GM21786 (cell line): ENCODE results near the gene ZGPAT.

Source experiments
- ATAC-seq: cut with Tn5 transposase; IDR thresholded peaks from one replicate; pipeline ENCODE4 v1.9.1; 2021; ENCODE audit not compliant: unreplicated experiment

ZGPAT gene

GRCh38 chr20:63743210-63743970 lies 35.6 kb downstream of the ZGPAT start:
- ATAC-seq = no peak

GRCh38 chr20:63744158-63744557 lies 36.3 kb downstream of the ZGPAT start:
- no peak for ATAC-seq

GRCh38 chr20:63744574-63745423 lies 37.0 kb downstream of the ZGPAT start:
- no peak for ATAC-seq

DNA sequence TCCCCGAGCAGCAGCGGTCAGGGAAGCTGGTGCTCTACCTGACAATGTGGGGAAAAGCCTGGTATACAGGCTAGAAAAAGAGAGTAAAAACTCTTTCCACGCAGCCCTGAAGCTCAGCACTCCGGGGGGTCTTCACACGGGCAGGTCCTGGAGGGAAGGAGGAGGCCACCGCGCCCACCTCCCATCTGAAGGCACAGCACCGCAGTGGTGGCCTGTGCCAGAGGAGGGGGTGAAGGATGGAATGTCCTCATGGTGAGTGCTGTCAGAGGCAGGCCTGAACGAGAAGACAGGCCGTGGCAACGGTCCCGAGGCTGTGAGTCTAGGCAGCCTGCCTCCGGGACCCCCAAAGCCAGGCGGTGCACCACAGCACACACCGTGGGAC lies 37.6 kb downstream of the ZGPAT start:
- ATAC-seq = no peak

- ATAC-seq = no peak
Measured at GRCh38 chr20:63745961-63746731, 38.3 kb downstream of the ZGPAT start.

DNA sequence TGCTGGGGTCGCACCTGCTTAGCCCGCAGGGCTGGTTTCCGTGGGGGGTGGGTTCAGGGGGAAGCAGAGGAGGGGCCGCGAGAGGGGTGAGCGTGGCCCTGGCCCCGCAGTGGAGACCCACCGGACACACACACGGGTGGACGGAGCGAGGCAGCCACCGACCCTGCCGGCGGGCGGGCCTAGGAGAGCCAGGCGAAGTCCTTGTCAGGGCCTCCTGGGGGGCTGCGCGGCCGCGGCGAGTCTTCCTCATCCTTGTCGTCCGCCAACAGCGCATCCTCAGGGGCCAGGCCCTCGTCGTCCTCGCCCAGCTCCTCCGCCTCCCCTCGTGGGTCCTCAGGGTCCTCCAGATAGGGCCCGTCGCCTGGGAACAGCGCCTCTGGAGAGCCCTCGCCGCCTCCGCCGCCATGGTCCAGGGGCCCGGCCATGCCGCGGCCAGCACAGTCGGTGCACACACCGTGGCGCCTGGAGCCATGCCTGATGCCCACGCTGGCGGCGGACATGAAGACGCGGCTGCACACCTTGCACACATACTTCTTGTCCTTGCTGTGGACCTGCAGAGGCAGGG lies 39.0 kb downstream of the ZGPAT start:
- no peak for ATAC-seq

DNA sequence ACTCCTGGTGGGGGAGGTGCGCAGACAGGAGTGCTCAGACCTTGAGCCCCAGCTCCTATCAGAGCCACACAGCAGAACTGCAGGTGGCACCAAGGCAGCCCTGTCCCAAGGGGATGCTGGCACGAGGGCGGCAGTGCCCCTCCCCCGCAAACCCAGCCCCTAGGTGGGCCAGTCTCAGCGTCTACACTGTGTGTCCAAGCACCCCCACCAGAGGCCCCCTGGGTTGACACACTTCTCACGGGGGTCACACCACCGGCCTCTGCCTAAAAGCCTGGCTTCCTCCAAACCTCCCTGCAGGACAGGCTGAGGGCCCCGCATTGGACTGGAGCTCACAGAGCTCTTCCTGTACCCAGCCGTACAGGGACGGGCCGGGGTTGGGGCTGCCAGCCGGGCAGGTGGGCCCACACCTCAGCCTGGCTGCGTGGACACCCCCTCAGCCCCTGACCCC lies 39.8 kb downstream of the ZGPAT start:
- no peak for ATAC-seq

GRCh38 chr20:63748070-63748933 lies 40.5 kb downstream of the ZGPAT start:
- no peak for ATAC-seq

- ATAC-seq = no peak
Measured at GRCh38 chr20:63748934-63749270, 41.1 kb downstream of the ZGPAT start.

DNA sequence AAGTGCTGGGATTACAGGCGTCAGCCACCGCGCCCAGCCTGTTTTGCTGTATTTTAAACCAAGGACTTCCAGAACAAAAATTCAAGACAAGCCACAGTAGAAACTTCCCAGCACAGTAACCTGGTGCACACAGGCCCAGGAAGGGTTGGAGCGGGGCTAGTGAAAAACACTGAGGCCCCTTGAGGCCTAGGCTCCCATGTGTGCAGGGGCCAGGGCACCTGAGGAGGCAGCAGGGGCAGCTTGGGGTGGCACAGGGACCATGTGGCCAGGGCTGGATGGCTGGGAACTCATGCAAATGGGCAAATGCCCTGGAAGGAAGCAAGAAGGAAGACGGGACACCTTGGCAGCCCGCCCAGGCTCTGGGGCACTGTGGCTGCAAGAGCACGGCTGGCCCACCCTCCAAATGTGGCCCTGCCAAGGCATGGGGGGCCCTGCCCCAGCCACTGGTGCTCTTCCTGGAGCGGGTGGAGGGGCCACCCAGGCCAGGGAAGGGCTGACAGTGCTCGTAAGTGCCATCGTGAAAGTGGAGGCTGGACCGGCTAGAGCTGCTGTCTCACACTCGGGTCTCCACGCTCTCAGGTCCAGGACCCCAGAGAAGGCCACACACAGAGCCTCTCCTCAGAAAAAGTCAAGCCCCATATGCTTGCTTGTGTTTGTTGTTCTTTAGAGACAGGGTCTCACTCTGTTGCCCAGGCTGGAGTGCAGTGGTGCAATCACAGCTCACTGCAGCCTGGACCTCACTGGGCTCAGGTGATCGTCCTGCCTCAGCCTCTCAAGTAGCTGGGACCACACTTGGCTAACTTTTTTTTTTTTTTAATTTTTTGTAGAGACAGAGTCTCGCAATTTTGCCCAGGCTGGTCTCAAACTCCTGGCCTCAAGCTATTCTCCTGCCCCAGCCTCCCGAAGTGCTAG lies 42.0 kb downstream of the ZGPAT start:
- ATAC-seq = no peak

DNA sequence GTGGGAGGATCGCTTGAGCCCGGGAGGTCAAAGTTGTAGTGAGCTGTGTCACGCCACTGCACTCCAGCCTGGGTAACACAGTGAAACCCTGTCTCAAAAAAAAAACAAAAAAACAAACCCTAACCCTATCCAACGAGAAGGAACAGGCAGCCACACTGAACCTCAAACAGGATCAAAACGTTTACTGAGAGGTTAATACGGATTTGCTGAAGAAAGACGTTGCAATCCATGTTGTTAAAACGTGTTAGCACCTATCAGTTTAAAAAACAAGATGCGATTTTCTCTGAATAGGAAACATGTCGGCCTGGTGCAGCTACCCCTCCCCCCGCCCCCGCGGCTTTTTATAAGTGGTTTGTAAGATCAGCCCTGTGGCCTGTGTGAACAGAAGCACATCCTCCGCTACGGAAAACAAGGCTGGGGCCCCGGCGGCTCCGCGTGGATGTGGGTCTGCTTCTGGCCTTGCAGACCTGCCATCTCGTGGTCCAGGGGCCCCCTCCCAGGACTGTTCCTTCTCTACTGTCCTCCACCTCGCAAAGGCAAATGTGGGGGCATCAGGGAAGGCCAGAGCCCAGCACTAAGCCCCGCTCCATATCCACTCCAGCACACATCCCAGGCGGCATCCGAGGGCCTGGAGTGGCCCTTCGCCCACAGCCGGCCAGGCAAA lies 43.1 kb downstream of the ZGPAT start:
- no peak for ATAC-seq

DNA sequence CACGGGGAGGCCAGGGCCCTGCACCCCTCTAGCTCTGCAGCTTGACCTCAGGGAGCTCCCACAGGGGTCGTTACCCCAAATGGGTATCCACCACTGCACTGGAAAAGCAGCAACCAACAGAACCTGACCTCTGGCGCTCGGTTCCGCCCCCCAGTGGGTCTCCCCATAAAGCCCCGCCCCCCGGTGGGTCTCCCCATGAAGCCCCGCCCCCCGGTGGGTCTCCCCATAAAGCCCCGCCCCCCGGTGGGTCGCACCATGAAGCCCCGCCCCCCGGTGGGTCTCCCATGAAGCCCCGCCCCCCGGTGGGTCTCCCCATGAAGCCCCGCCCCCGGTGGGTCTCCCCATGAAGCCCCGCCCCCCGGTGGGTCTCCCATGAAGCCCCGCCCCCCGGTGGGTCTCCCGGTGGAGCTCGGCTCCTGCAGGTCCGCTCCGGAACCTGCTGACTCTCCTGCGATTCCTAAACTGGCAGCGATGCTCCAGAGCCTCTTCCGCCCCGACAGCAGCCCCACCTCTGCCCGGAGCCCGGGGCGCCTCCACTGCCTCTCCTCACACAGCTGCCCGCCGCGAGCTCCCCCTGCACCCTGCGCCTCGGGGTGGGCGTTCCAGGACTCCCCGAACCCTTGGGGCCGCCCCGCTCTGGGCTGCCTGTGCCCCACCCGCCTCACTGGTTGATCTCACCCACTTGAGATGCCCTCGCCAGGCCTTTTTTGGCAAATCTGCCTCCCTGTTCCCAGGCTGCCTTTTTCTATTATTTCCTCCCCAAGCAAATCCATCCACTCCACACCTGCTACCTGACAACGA lies 43.8 kb downstream of the ZGPAT start:
- ATAC-seq = no peak

GRCh38 chr20:63752411-63753101 lies 44.7 kb downstream of the ZGPAT start:
- ATAC-seq = no peak

DNA sequence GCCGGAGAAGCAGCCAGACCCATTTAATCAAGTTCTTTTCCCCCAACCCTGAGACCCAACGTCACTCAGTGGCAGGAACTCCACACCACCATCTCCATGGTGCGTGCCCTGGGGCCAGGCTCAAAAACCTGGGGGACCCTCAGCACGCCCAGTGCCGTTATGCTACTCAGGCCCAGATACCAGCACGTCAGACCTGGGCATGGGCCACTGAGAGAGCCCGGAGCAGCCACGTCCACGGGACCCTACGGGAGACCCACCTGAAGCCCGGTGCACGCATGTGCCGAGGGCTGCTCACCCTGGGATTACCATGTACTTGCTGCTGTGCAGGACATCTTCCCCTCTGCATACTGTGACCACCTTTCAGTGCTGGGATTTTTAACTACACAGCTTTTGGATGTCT lies 45.5 kb downstream of the ZGPAT start:
- no peak for ATAC-seq

- ATAC-seq = no peak
Measured at GRCh38 chr20:63754008-63754407, 46.2 kb downstream of the ZGPAT start.

DNA sequence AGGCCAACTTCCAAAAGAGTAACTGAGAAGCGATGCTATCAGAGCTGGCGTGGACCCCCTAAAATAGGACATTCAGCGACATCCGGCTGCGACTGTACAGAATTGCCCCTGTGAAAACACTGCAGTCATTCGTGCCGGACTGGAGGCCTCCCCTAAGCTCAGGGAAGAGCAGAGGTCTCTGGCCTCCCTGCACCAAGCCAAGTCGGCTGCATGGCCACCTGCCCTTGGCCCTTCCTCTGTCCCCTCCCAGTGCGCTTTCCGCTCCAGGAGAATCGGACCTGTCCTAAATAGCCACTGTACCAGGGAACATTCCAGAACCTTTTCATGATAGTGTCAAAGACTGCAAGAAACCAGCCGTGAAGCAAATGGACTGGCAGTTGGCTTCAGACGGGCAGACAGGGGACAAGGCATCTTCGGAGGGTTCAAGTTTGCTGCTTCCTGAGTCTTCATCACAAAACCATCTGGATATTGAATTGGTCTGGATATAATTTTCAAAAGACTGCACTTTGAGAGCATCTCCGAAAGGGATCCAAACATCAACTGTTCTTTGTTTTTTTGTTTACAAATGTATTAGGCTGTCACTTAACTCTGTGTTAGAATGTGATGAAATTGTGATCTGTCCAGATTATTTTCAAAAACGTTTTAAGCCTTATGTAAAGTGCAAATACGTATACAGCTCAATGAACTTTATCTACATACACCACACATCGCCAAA lies 48.3 kb downstream of the ZGPAT start:
- ATAC-seq = no peak

DNA sequence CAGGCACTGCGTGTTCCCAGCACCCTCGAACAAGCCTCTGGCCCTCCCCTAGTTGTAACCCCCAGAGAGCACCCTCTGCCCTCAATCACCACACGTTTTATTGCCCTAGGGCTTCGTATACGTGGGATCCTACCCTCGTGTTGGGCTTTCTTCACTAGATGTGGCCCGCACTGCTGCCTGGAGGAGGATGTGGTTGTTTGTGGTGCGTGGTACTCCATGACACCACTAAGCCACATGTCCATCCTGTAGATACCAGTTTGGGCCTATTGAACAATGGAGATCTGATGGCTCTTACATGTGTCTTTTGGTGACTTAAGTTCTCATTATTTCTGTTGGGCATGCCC lies 48.8 kb downstream of the ZGPAT start:
- no peak for ATAC-seq
